WTC11 (cell line): ENCODE measurements around the gene FGFRL1. TPM values are rescaled to one million over a fixed set of nuclear protein-coding genes. Genes with fewer than 3 reads are reported as not detected.

ENCODE experiments used
- ATAC-seq: fragments of 200-7000 bp; cut with Tn5 transposase; 2 replicates; pipeline ENCODE4 v1.10.0; 2021; ENCODE audit warnings: mild to moderate bottlenecking, moderate library complexity
- CTCF ChIA-PET: fragments of 300-600 bp; sonication (Branson Sonifier 250); formaldehyde crosslinking; loops from one replicate; lab custom pipeline; 2021; ENCODE audit warnings: antibody characterized with exemption; lab: Charles Lee
- POLR2A ChIA-PET: fragments of 350-600 bp; sonication (Branson Sonifier 250); formaldehyde crosslinking; loops from one replicate; lab custom pipeline; 2021; ENCODE audit warnings: antibody characterized with exemption; lab: Charles Lee
- DNase-seq: peaks from one replicate; pipeline ENCODE4 v3.0.0; 2021; ENCODE audit warnings: low spot score
- H3K27ac Mint-ChIP-seq: 2 replicates; pipeline ENCODE4 v1.8.0; 2021; ENCODE audit warnings: mixed read lengths
- H3K27me3 Mint-ChIP-seq: 2 replicates; pipeline ENCODE4 v1.8.0; 2021; ENCODE audit warnings: low read depth, mild to moderate bottlenecking, moderate library complexity, mixed read lengths
- H3K36me3 Mint-ChIP-seq: 2 replicates; pipeline ENCODE4 v1.8.0; 2021; ENCODE audit warnings: mixed read lengths
- H3K4me1 Mint-ChIP-seq: 2 replicates; pipeline ENCODE4 v1.8.0; 2022; ENCODE audit warnings: mixed read lengths
- H3K4me3 Mint-ChIP-seq: 2 replicates; pipeline ENCODE4 v1.8.0; 2021; ENCODE audit warnings: mild to moderate bottlenecking, moderate library complexity, mixed read lengths
- H3K9me3 Mint-ChIP-seq: 2 replicates; pipeline ENCODE4 v1.8.0; 2021; ENCODE audit warnings: mixed read lengths
- AR ChIP-seq: fragments of 250-450 bp; sonication (Bioruptor Pico); IDR thresholded peaks from 2 replicates; pipeline ENCODE4 v1.9.0; 2021; ENCODE audit warnings: mild to moderate bottlenecking
- ATF6 ChIP-seq: sonication (generic); formaldehyde crosslinking; IDR thresholded peaks from 2 replicates; pipeline ENCODE4 v1.8.1; 2023; ENCODE audit warnings: mild to moderate bottlenecking, missing genetic modification reagents
- EMX1 ChIP-seq: fragments of 250-450 bp; sonication (Bioruptor Pico); IDR thresholded peaks from 2 replicates; pipeline ENCODE4 v1.8.0; 2021; ENCODE audit warnings: mild to moderate bottlenecking
- FOXK1 ChIP-seq: sonication (generic); formaldehyde crosslinking; IDR thresholded peaks from 2 replicates; pipeline ENCODE4 v1.8.0; 2022; ENCODE audit warnings: mild to moderate bottlenecking, moderate library complexity, missing genetic modification reagents
- FOXP4 ChIP-seq: sonication (generic); formaldehyde crosslinking; IDR thresholded peaks from 2 replicates; pipeline ENCODE4 v1.8.0; 2022; ENCODE audit warnings: mild to moderate bottlenecking, missing genetic modification reagents
- GRHL2 ChIP-seq: fragments of 250-450 bp; sonication (Bioruptor Pico); IDR thresholded peaks from 2 replicates; pipeline ENCODE4 v1.8.0; 2022; ENCODE audit warnings: mild to moderate bottlenecking, moderate library complexity; ENCODE audit not compliant: insufficient replicate concordance, severe bottlenecking
- GTF2I ChIP-seq: fragments of 250-450 bp; sonication (Bioruptor Pico); conservative IDR thresholded peaks from 2 replicates; pipeline ENCODE4 v1.4.0; 2021; ENCODE audit warnings: mild to moderate bottlenecking
- IRF1 ChIP-seq: sonication (generic); formaldehyde crosslinking; IDR thresholded peaks from 2 replicates; pipeline ENCODE4 v1.8.0; 2023; ENCODE audit warnings: missing genetic modification reagents
- MLX ChIP-seq: sonication (generic); formaldehyde crosslinking; IDR thresholded peaks from 2 replicates; pipeline ENCODE4 v1.8.1; 2023; ENCODE audit warnings: mild to moderate bottlenecking, missing genetic modification reagents, moderate library complexity
- NFE2L1 ChIP-seq: sonication (generic); formaldehyde crosslinking; IDR thresholded peaks from 2 replicates; pipeline ENCODE4 v1.8.1; 2023; ENCODE audit warnings: missing genetic modification reagents
- SMAD3 ChIP-seq: sonication (generic); formaldehyde crosslinking; IDR thresholded peaks from 2 replicates; pipeline ENCODE4 v1.8.0; 2022; ENCODE audit warnings: missing genetic modification reagents, mild to moderate bottlenecking, borderline replicate concordance
- SMAD4 ChIP-seq: sonication (generic); formaldehyde crosslinking; IDR thresholded peaks from 2 replicates; pipeline ENCODE4 v1.8.0; 2022; ENCODE audit warnings: mild to moderate bottlenecking, missing genetic modification reagents
- TEAD4 ChIP-seq: sonication (generic); formaldehyde crosslinking; IDR thresholded peaks from 2 replicates; pipeline ENCODE4 v1.8.0; 2022; ENCODE audit warnings: mild to moderate bottlenecking, missing genetic modification reagents
- ZNF232 ChIP-seq: sonication (generic); formaldehyde crosslinking; IDR thresholded peaks from 2 replicates; pipeline ENCODE4 v1.8.0; 2022; ENCODE audit warnings: mild to moderate bottlenecking, missing genetic modification reagents
- ZNF263 ChIP-seq: sonication (generic); formaldehyde crosslinking; IDR thresholded peaks from 2 replicates; pipeline ENCODE4 v1.8.1; 2022; ENCODE audit warnings: low read depth, mild to moderate bottlenecking, moderate library complexity, missing genetic modification reagents
- ZNF317 ChIP-seq: sonication (generic); formaldehyde crosslinking; IDR thresholded peaks from 2 replicates; pipeline ENCODE4 v1.8.1; 2023; ENCODE audit warnings: low read depth, mild to moderate bottlenecking, moderate library complexity, missing genetic modification reagents, borderline replicate concordance
- total RNA-seq: library from RNA; stranded (reverse); gene quantifications from 3 replicates; pipeline ENCODE4 v1.2.3, GENCODE V29; 2021
- TF ChIP-seq, protein P1 (sequence below): sonication (generic); formaldehyde crosslinking; IDR thresholded peaks from 2 replicates; pipeline ENCODE4 v1.8.0; 2022; ENCODE audit warnings: mild to moderate bottlenecking, missing genetic modification reagents
- TF ChIP-seq, protein P2 (sequence below): sonication (generic); formaldehyde crosslinking; IDR thresholded peaks from 2 replicates; pipeline ENCODE4 v1.8.0; 2022; ENCODE audit warnings: mild to moderate bottlenecking, missing genetic modification reagents
- TF ChIP-seq, protein P3 (sequence below): fragments of 250-450 bp; sonication (Bioruptor Pico); IDR thresholded peaks from 2 replicates; pipeline ENCODE4 v1.8.0; 2021; ENCODE audit warnings: mild to moderate bottlenecking

FGFRL1 gene
- total RNA-seq, 1 experiment from 2014 or later: 25.9 TPM

DNA sequence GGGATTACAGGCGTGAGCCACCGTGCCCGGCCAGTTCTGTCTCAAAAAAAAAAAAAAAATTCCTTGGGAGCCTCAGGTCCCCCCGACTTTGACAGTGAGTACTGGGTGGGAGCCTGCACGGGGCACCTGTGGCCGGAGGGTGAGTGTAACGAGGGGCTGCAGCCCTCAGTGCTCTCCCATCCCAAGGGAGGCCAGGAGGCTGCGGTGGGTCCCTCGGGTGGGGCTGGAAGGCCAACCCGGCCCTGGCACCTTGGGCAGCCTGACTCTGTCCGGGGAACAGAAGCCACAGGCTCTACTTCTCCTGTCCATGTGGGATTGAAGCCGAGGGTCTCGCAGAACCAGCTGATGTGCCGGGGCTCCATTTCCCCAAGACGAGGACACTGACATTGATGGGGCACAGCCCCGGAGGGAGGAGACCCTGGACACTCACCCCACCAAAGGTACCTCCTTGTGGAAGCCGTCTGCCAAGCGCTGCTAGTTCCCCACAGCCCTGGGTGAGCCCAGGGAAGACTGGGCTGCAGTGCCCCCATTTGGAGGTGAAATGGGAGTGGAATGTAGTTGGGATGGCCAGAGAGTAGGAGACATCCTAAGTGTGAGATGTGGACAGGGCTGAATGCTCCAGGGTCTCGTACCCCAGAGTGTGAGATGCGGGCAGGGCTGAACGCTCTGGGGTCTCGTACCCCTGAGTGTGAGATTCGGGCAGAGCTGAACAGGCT is 16.0 kb upstream of the FGFRL1 start:
- ChIA-PET POLR2A (no interaction called here), CTCF (interaction anchor here (1.5 kb wide), 1 partner anchor 8 kb away, joined by 4 read pairs; the partner anchor contains the start of gene IDUA)
- Mint-ChIP-seq H3K4me1 (peaks cover 2% of the 10 kb centered on the region), H3K27me3 (peaks cover 45% of the 10 kb centered on the region), H3K27ac (no peak overlapping the region), H3K9me3 (no peaks in the 10 kb centered on the region), H3K36me3 (no peaks in the 10 kb centered on the region), H3K4me3 (no peak overlapping the region)
- no peak for DNase-seq
- peak; percentile 12 for ATAC-seq
- TF ChIP-seq TEAD4 (CRISPR knock-in tag) (no peak), GRHL2 (no peak), FOXK1 (CRISPR knock-in tag) (no peak), MLX (no peak), EMX1 (no peak), NFE2L1 (CRISPR knock-in tag) (no peak), SMAD4 (CRISPR knock-in tag) (no peak), AR (CRISPR knock-in tag) (no peak)
- TF ChIP-seq, protein P1, sequence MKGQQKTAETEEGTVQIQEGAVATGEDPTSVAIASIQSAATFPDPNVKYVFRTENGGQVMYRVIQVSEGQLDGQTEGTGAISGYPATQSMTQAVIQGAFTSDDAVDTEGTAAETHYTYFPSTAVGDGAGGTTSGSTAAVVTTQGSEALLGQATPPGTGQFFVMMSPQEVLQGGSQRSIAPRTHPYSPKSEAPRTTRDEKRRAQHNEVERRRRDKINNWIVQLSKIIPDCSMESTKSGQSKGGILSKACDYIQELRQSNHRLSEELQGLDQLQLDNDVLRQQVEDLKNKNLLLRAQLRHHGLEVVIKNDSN (CRISPR knock-in tag): no peak
- TF ChIP-seq, protein P2, sequence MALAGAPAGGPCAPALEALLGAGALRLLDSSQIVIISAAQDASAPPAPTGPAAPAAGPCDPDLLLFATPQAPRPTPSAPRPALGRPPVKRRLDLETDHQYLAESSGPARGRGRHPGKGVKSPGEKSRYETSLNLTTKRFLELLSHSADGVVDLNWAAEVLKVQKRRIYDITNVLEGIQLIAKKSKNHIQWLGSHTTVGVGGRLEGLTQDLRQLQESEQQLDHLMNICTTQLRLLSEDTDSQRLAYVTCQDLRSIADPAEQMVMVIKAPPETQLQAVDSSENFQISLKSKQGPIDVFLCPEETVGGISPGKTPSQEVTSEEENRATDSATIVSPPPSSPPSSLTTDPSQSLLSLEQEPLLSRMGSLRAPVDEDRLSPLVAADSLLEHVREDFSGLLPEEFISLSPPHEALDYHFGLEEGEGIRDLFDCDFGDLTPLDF (CRISPR knock-in tag): no peak

GRCh38 chr4:996030-996996 is 15.1 kb upstream of the FGFRL1 start:
- ATAC-seq: no peak
- peak overlapping the region; percentile 56 for H3K4me3 Mint-ChIP-seq
- H3K9me3 Mint-ChIP-seq: no peaks in the 10 kb centered on the region
- peaks cover 2% of the 10 kb centered on the region for H3K4me1 Mint-ChIP-seq
- CTCF ChIA-PET: interaction anchor here (1.5 kb wide), 1 partner anchor 9 kb away, joined by 4 read pairs; the partner anchor contains the start of gene IDUA
- POLR2A ChIA-PET: no interaction called here
- no peak overlapping the region for H3K27ac Mint-ChIP-seq
- no peak for DNase-seq
- no peaks in the 10 kb centered on the region for H3K36me3 Mint-ChIP-seq
- H3K27me3 Mint-ChIP-seq: peaks cover 53% of the 10 kb centered on the region
- TF ChIP-seq SMAD3 (CRISPR knock-in tag): no peak
- TF ChIP-seq FOXP4 (CRISPR knock-in tag): no peak
- no peak for TF ChIP-seq GTF2I
- no peak for TF ChIP-seq GRHL2
- no peak for TF ChIP-seq ZNF232 (CRISPR knock-in tag)
- no peak for TF ChIP-seq ZNF263
- TF ChIP-seq, protein P3, sequence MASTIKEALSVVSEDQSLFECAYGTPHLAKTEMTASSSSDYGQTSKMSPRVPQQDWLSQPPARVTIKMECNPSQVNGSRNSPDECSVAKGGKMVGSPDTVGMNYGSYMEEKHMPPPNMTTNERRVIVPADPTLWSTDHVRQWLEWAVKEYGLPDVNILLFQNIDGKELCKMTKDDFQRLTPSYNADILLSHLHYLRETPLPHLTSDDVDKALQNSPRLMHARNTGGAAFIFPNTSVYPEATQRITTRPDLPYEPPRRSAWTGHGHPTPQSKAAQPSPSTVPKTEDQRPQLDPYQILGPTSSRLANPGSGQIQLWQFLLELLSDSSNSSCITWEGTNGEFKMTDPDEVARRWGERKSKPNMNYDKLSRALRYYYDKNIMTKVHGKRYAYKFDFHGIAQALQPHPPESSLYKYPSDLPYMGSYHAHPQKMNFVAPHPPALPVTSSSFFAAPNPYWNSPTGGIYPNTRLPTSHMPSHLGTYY: no peak
- TF ChIP-seq, protein P2 (CRISPR knock-in tag): no peak
- TF ChIP-seq IRF1: no peak
- TF ChIP-seq ZNF317 (CRISPR knock-in tag): no peak
- TF ChIP-seq ATF6 (CRISPR knock-in tag): no peak
